Ovary (tissue), 3 donors: Measurements from ENCODE around the gene KCND2.

Source experiments
- POLR2A ChIP-seq: fragments of 450-650 bp; IDR thresholded peaks from one replicate; pipeline ENCODE4 v1.6.1; 2017; ENCODE audit warnings: antibody characterized with exemption, mild to moderate bottlenecking, moderate library complexity
- TF ChIP-seq, protein P1 (sequence below), 3 donors: fragments of 450-650 bp in 2 of 3; fragments of 200-600 bp in 1 of 3; IDR thresholded peaks; one replicate each; pipeline versions ENCODE4 v1.5.1 to v1.8.0; 2016 to 2022; ENCODE audit warnings: antibody characterized with exemption in 3 of 3, mild to moderate bottlenecking in 1 of 3
- donor health status: DM: no; HTN: no; CAD: no.

DNA sequence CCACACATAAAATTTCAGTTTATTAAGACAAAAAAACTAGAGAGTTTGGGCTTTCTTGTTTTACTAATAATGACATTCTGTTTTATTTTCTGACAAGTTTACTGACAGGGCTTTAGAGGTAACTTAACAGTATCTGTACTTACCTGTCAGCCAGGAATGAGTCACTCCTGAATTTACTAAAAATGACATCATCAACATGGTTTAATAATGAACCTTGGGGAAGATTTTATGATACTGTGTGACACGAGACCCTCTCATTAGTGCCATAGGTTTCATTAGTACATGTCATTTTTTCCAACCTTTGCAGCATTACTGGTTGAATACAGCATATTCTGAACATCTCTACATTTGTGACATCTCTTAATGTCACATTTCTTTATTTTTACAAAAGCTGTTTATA lies 131.1 kb downstream of the KCND2 start:
- TF ChIP-seq, protein P1, sequence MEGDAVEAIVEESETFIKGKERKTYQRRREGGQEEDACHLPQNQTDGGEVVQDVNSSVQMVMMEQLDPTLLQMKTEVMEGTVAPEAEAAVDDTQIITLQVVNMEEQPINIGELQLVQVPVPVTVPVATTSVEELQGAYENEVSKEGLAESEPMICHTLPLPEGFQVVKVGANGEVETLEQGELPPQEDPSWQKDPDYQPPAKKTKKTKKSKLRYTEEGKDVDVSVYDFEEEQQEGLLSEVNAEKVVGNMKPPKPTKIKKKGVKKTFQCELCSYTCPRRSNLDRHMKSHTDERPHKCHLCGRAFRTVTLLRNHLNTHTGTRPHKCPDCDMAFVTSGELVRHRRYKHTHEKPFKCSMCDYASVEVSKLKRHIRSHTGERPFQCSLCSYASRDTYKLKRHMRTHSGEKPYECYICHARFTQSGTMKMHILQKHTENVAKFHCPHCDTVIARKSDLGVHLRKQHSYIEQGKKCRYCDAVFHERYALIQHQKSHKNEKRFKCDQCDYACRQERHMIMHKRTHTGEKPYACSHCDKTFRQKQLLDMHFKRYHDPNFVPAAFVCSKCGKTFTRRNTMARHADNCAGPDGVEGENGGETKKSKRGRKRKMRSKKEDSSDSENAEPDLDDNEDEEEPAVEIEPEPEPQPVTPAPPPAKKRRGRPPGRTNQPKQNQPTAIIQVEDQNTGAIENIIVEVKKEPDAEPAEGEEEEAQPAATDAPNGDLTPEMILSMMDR (IDR thresholded peaks at IDR 0.05) = no peak
- TF ChIP-seq POLR2A = no peak
